Activated CD8-positive, alpha-beta memory T cell treated with anti-CD3 and anti-CD28 coated beads, Interleukin-2, amount 50 U/mL, for 24 hours (primary cell): Measurements from ENCODE around the gene YOD1.

Experiments
- DNase-seq: peaks from one replicate; pipeline ENCODE4 v3.0.0-alpha.2; 2020; ENCODE audit errors: extremely low read depth

Gene YOD1

GRCh38 chr1:207025146-207025880 lies 25.7 kb downstream of the YOD1 start:
- no peak for DNase-seq

- DNase-seq = no peak
These were observed 26.5 kb downstream of the YOD1 start for GRCh38 chr1:207024202-207025145.

- DNase-seq = no peak
These were observed 27.9 kb downstream of the YOD1 start for GRCh38 chr1:207022996-207023679.

GRCh38 chr1:207021876-207022596 lies 29.0 kb downstream of the YOD1 start:
- DNase-seq = no peak

- no peak for DNase-seq
These were observed 29.7 kb downstream of the YOD1 start for GRCh38 chr1:207021139-207021861.

- DNase-seq = no peak
These were observed 30.3 kb downstream of the YOD1 start for GRCh38 chr1:207020709-207021107.

- no peak for DNase-seq
These were observed 30.8 kb downstream of the YOD1 start for GRCh38 chr1:207020065-207020708.

- no peak for DNase-seq
These were observed 31.3 kb downstream of the YOD1 start for GRCh38 chr1:207019661-207020060.

GRCh38 chr1:207019161-207019560 lies 31.8 kb downstream of the YOD1 start:
- no peak for DNase-seq

- no peak for DNase-seq
These were observed 32.3 kb downstream of the YOD1 start for GRCh38 chr1:207018707-207019106.

- no peak for DNase-seq
These were observed 33.1 kb downstream of the YOD1 start for GRCh38 chr1:207017615-207018559.

GRCh38 chr1:207015791-207016190 lies 35.2 kb downstream of the YOD1 start:
- no peak for DNase-seq

- DNase-seq = no peak
These were observed 36.3 kb downstream of the YOD1 start for GRCh38 chr1:207014728-207015127.

GRCh38 chr1:207013321-207014085 lies 37.5 kb downstream of the YOD1 start:
- no peak for DNase-seq

GRCh38 chr1:207010726-207011125 lies 40.3 kb downstream of the YOD1 start:
- no peak for DNase-seq

GRCh38 chr1:207009945-207010344 lies 41.1 kb downstream of the YOD1 start:
- no peak for DNase-seq

GRCh38 chr1:207009182-207009850 lies 41.7 kb downstream of the YOD1 start:
- DNase-seq = no peak
